Esophagus squamous epithelium (tissue), 5 donors: ENCODE results near the gene SYDE1. TPM values are rescaled to one million over a fixed set of nuclear protein-coding genes. Genes with fewer than 3 reads are reported as not detected.

ENCODE experiments used
- DNase-seq: peaks from one replicate; lab custom pipeline; 2025; lab: John Stamatoyannopoulos, UW
- H3K27ac ChIP-seq, 4 donors: fragments of 200-600 bp; sonication (generic); one replicate each; pipeline ENCODE4 v1.5.1; 2016 to 2019; ENCODE audit warnings: mild to moderate bottlenecking in 1 of 4
- H3K27me3 ChIP-seq, 4 donors: fragments of 200-600 bp; sonication (generic); 1 replicate in 3 of 4; 2 replicates in 1 of 4; pipeline versions ENCODE4 v1.5.1 to v1.6.0; 2017 to 2021; ENCODE audit warnings: antibody characterized with exemption in 1 of 4
- H3K36me3 ChIP-seq, 3 donors: fragments of 200-600 bp; sonication (generic); one replicate each; pipeline ENCODE4 v1.5.1; 2016 to 2019
- H3K4me1 ChIP-seq, 3 donors: fragments of 200-600 bp; sonication (generic); one replicate each; pipeline ENCODE4 v1.5.1; 2017 to 2019
- H3K4me3 ChIP-seq, 4 donors: fragments of 200-600 bp; sonication (generic); 1 replicate in 3 of 4; 2 replicates in 1 of 4; pipeline ENCODE4 v1.5.1; 2016 to 2019; ENCODE audit warnings: mild to moderate bottlenecking in 2 of 4, moderate library complexity in 1 of 4
- H3K9me3 ChIP-seq, 3 donors: fragments of 200-600 bp; sonication (generic); one replicate each; pipeline ENCODE4 v1.5.1; 2016 to 2019
- POLR2A ChIP-seq, 4 donors: fragments of 450-650 bp; IDR thresholded peaks; one replicate each; pipeline ENCODE4 v1.6.1; 2017; ENCODE audit warnings: antibody characterized with exemption in 4 of 4, mild to moderate bottlenecking in 4 of 4, moderate library complexity in 3 of 4
- WGBS, 2 donors: methylation state at CpG; one replicate each; pipeline ENCODE4 v1.1.5; 2018; 5-methylcytosine and 5-hydroxymethylcytosine counted together
- intact Hi-C: fragments of 100-400 bp; cut with DNase I; formaldehyde crosslinking; loops from one replicate; pipeline ENCODE4 v1.15.0; 2022
- total RNA-seq, 4 donors: library from RNA; depleted of rRNA; stranded (reverse); fragments of >200 nt; gene quantifications; one replicate each; pipeline ENCODE4 v1.1.0, GENCODE V29; 2016
- TF ChIP-seq, protein P1 (sequence below), 6 experiments: fragments of 450-650 bp in 4 of 6; fragments of 200-600 bp in 2 of 6; sonication (generic) in 2 of 6; IDR thresholded peaks; one replicate each; pipeline ENCODE4 v1.5.1; 2016 to 2019; ENCODE audit warnings: antibody characterized with exemption in 6 of 6, mild to moderate bottlenecking in 4 of 6, moderate library complexity in 4 of 6
- donor health status: DM: yes; HTN: yes; CAD: no.

SYDE1 gene
- total RNA-seq, 4 donors from 2014 or later: 1.4 to 10.3 (median 4.6) TPM

DNA sequence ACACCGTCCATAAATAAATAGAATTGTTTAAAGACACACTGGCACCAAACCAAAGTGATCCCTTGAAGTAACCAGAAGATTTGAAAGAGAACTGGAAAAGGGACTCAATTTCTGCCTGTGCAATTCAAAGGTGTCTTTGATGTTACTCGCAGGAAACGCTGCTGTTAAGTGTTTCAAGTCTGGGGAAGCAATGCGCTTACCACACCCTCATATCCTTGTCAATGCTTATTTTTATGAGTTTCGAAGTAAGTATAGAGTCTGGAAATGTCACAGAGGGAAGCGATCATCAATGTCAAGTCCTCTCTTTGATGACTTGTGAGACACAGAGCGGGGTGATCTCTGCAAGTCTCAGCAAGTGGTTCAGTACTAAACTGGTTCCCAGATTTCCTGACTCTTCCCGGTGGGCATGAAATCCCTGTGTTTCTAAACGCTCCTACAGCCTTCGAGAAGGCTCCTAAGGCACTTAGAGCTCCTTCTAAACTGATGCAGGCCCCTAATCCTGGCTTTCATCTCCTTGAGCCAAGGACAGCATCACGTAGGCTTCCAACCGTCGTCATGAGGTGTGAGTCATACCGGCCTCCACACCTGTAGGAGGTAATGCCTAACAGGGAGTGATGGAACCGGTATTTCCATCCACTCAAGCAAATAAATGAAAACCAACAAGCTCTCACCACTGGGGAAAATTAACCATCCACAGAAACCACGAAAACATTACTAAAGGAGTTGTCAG is 22.8 kb downstream of the SYDE1 start:
- intact Hi-C loops: no loop called here
- Histone ChIP-seq H3K27ac (peak overlapping the region; percentile 67 to 86 (median 78)), H3K4me3 (no peak overlapping the region), H3K36me3 (no peaks in the 10 kb centered on the region), H3K27me3 (no peaks in the 10 kb centered on the region), H3K9me3 (no peaks in the 10 kb centered on the region), H3K4me1 (peaks cover 6 to 42% (median 11%) of the 10 kb centered on the region in 3 donors)
- WGBS, 2 donors: 32 to 38% methylated on average over 12 to 16 of the region's 16 CpGs
- no peak for DNase-seq
- TF ChIP-seq POLR2A (IDR thresholded peaks at IDR 0.05): no peak
- TF ChIP-seq, protein P1, sequence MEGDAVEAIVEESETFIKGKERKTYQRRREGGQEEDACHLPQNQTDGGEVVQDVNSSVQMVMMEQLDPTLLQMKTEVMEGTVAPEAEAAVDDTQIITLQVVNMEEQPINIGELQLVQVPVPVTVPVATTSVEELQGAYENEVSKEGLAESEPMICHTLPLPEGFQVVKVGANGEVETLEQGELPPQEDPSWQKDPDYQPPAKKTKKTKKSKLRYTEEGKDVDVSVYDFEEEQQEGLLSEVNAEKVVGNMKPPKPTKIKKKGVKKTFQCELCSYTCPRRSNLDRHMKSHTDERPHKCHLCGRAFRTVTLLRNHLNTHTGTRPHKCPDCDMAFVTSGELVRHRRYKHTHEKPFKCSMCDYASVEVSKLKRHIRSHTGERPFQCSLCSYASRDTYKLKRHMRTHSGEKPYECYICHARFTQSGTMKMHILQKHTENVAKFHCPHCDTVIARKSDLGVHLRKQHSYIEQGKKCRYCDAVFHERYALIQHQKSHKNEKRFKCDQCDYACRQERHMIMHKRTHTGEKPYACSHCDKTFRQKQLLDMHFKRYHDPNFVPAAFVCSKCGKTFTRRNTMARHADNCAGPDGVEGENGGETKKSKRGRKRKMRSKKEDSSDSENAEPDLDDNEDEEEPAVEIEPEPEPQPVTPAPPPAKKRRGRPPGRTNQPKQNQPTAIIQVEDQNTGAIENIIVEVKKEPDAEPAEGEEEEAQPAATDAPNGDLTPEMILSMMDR (IDR thresholded peaks at IDR 0.05): peak in 2 of 6 experiments; percentile 16 to 43

DNA sequence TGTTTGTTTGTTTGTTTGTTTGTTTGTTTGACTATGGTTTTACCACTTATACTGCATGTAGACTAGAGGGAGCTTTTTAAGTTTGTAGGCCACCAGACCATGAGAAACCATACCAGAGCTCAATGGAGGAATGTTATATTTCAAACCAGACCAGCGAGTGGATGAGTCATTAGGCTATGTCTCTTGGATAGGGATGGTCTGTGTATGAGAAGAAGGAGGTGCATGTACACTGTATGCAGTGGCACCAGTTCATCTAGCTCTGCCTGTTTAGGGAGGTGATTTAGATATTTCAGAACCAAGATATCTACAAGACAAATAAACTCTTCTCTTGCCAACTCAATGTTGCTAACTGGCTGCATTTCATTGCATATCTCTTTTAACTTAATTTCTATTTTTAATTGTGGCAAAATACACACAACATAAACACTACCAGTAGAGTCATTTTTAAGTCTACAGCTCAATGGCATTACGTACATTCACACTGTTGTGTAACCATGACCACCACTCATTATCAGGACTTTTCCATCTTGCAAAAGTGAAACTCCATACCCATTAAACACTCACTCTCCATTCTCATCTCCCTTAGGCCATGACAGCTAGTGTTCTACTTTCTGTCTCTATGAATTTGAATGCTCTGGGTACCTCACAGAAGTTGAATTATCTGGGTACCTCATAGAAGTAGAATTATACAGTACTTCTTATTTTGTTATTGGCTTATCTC is 29.2 kb downstream of the SYDE1 start:
- H3K9me3 ChIP-seq: no peaks in the 10 kb centered on the region
- intact Hi-C loops: no loop called here
- no peaks in the 10 kb centered on the region for H3K36me3 ChIP-seq
- DNase-seq: no peak
- peak overlapping the region in 3 of 4 donors; percentile 27 to 54 (median 43) for H3K27ac ChIP-seq
- TF ChIP-seq, protein P1 (IDR thresholded peaks at IDR 0.05): no peak
- no peak for TF ChIP-seq POLR2A (IDR thresholded peaks at IDR 0.05)
- H3K4me3 ChIP-seq: no peak overlapping the region
- peaks cover 0 to 5% (median 0%) of the 10 kb centered on the region in 4 donors for H3K27me3 ChIP-seq
- peaks cover 0 to 31% (median 0%) of the 10 kb centered on the region in 3 donors for H3K4me1 ChIP-seq
- WGBS, 2 donors: 34 to 40% methylated on average over 2 of the region's 2 CpGs

DNA sequence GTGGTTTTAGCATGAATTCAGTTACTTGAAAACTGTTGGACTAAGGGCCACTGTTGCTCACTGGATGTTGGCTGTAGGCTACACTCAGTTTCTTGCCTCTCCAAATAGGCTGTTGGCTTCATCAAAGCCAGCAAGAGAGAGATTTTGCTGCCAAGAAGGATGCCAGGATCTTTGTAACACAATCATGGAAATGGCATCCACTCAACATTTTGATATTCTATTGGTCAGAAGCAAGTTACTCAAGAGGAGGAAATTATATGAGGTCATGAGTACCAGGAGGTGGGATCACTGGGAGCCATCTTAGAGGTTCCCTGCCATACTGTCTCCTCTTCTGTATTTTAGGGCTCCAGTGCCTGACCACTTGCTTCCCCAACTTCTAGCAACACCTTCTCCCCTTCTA is 30.6 kb downstream of the SYDE1 start:
- no peak for DNase-seq
- TF ChIP-seq POLR2A (IDR thresholded peaks at IDR 0.05): no peak
- TF ChIP-seq, protein P1 (IDR thresholded peaks at IDR 0.05): no peak
- Histone ChIP-seq H3K27me3 (peaks cover 0 to 5% (median 0%) of the 10 kb centered on the region in 4 donors), H3K27ac (peak overlapping the region in 3 of 4 donors; percentile 25 to 54 (median 43)), H3K36me3 (no peaks in the 10 kb centered on the region), H3K4me1 (peaks cover 0 to 31% (median 0%) of the 10 kb centered on the region in 3 donors), H3K4me3 (no peak overlapping the region), H3K9me3 (no peaks in the 10 kb centered on the region)
- intact Hi-C loops: no loop called here

DNA sequence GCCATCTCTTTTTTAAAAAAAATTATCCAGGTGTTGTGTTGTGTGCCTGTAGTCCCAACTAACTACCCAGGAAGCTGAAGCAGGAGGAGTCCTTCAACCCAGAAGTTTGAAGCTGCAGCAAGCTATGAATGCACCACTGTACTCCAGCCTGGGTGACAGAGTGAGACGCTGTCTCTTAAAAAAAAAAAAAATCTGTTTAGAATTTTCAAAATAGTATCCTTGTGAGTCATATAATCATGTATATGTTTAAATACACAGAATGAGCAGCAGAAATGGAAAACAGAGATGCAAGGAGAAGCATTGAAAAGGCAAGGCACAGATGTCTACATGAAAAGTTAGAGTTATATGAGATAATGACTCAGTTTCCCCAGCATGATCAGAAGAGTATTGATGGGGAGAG is 31.2 kb downstream of the SYDE1 start:
- Histone ChIP-seq H3K27ac (peak overlapping the region in 2 of 4 donors; percentile 43 to 54), H3K4me1 (peaks cover 0 to 31% (median 0%) of the 10 kb centered on the region in 3 donors), H3K4me3 (no peak overlapping the region), H3K27me3 (peaks cover 0 to 5% (median 0%) of the 10 kb centered on the region in 4 donors), H3K36me3 (no peaks in the 10 kb centered on the region), H3K9me3 (no peaks in the 10 kb centered on the region)
- WGBS, 2 donors: 17 to 29% methylated on average over 1 of the region's 1 CpG
- intact Hi-C loops: no loop called here
- DNase-seq: no peak
- no peak for TF ChIP-seq POLR2A (IDR thresholded peaks at IDR 0.05)
- TF ChIP-seq, protein P1 (IDR thresholded peaks at IDR 0.05): no peak

DNA sequence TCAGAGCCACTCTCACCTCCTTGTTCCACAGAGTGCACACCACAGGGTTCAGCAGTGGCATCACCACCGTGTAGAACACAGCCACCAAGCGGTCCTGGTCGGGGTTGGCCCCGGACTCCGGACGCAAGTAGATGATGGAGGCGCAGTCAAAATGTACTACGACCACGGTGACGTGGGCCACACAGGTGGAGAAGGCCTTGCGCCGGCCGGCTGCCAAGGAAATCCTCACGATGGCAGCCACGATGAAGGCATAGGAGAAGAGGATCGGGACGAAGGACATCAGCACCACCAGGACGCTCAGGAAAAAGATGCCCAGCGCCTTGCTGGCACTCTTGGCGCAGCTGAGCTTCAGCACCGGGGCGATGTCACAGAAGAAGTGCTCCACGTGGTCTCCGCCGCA is 33.9 kb downstream of the SYDE1 start:
- Histone ChIP-seq H3K4me3 (no peak overlapping the region), H3K36me3 (no peaks in the 10 kb centered on the region), H3K27ac (no peak overlapping the region), H3K27me3 (peaks cover 0 to 5% (median 0%) of the 10 kb centered on the region in 4 donors), H3K9me3 (no peaks in the 10 kb centered on the region), H3K4me1 (peaks cover 0 to 21% (median 0%) of the 10 kb centered on the region in 3 donors)
- whole genome bisulfite sequencing, 2 donors: 92 to 94% methylated on average over 20 to 25 of the region's 25 CpGs
- no peak for DNase-seq
- TF ChIP-seq, protein P1 (IDR thresholded peaks at IDR 0.05): no peak
- TF ChIP-seq POLR2A (IDR thresholded peaks at IDR 0.05): no peak
- intact Hi-C loops: no loop called here
